Measurements from ENCODE around the gene KRTAP5-10.
"Not testable (repeated sequence)": the region's sequence is repeated elsewhere in the genome, so short reads cannot be mapped to it uniquely, and the experiment has no call there.

Gene KRTAP5-10

DNA sequence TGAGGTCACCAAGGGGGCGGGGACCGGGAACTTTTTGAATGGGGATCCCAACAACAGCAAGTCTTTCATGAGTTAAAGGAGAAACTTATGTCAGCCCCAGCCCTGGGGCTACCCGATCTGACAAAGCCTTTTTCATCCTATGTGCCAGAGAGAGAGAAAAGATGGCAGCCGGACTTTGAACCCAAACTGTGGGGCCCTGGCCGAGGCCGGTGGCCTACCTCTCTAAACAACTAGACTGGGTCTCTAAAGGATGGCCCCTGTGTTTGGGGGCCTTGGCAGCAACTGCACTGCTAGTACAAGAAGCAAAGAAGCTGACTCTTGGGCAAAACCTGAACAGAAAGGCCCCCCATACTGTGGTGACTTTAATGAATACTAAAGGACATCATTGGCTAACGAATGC is 48.6 kb downstream of the KRTAP5-10 start:
- not testable (repeated sequence) for DNase-seq

DNA sequence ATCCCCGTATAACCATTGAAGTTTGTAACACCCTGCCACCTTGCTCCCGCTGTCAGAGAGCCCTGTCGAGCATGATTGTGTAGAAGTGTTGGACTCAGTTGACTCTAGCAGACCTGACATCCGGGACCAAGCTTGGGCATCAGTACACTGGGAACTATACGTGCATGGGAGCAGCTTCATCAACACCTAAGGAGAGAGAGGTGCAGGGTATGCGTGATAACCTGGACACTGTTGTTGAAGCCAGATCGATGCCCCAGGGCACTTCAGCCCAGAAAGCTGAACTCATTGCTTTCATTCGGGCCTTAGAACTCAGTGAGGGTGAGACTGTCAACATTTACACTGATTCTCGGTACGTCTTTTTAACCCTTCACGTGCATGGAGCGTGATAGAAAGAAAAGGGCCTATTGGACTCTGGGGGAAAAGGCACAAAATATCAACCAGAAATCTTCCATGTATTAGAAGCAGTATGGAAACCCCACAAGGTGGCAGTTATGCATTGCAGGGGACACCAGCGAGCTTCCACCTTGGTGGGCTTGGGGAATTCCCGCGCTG is 49.1 kb downstream of the KRTAP5-10 start:
- not testable (repeated sequence) for DNase-seq

DNA sequence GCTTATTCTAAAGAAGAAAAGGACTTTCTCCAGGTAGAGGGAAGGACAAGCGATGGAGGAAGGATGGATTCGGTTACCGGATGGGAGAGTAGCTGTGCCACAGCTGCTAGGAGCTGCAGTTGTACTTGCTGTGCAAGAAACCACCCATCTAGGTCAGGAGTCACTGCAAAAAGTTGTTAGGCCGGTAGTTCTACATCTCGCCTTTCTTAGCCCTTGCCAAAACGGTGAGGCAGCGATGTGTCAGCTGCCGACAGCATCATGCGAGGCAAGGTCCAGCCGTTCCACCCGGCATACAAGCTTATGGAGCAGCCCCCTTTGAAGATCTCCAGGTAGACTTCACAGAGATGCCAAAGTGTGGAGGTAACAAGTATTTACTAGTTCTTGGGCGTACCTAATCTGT is 49.6 kb downstream of the KRTAP5-10 start:
- DNase-seq = not testable (repeated sequence)
